CD4-positive, alpha-beta T cell treated with Interleukin-4 for 4 hours (primary cell): ENCODE measurements around the gene DUSP10.

Source experiments
- DNase-seq: peaks from one replicate; pipeline ENCODE4 v3.0.0-alpha.2; 2020

The DUSP10 gene

GRCh38 chr1:221728037-221728505 is 13.8 kb downstream of the DUSP10 start:
- no peak for DNase-seq

DNA sequence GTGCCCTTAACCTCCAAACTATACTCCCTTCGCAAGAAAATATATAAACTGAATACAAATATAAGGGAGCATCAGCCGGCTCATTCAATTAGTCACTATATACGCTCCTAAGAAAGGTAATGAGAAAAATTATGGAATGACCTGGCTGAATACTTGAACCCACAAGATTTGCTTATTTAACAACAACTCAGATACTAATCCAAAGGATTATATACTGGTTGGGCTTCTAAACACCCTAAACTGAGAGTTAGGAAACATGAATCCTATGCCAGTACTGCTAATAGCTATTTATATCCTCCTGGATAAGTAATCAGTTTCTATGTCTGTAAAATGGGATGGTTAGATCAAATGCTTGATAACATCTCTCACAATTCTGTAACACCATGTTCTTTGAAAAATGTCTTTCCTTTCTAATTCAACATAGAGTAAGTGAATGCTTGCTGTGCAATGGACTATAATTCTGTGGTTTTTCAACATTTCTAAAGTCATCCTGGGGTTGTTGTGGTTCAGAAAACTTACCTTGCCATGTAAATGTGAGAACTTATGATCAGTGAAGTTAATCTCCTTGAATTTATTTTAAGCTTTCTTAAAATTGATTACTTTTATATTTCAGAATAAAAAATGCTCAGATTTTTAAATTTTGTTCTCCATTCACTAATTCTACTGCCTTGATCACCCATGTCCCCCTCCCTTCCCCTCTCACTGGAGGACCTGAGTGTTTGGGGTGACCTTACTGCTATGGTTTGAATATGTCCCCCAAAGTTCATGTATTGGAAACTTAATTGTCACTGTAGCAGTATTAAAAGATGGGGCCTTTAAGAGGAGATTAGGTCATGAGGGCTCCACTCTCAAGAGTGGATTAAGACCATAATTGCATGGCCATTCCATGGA is 14.5 kb downstream of the DUSP10 start:
- no peak for DNase-seq

DNA sequence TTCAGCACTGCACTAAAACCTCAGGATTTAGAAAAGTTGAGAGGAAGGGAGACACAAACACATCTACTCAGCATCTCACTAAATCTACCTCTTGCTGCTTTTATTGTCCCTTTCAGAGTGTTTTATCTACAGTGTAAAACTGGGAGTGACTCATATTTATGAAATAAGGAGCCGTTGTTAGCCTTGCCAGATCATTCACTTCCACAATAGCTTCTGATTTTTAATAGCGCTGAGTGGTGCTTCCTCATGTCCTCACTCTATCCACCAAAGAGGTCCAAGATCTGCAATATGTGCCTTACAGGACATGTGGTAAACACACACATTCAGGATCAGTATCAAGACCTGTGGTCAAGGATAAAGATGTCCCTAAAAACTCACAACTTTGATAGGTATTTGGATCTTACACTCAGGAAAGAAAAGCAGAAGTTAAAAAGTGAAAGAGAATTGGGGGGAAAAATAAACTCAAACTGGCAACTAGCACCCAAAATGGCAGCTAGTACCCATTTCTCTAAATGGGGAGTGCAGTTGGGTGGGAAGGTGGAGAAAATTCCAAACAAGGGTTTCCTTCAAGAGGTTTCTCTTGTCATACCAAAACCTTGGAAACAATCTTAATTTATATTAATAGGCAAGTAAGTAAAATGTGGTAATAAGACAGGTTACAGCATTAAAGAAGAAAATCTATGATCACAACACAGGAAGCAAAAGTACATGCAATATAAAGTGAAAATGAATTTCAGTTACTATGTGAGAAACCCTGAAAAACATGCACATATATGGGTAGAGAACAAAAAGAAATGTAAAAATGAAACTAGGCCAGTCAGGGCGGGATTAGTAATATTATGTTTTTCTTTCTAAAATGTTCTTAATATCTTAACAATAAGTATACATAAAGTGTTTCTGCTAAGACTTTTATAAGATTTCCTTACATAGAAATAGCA is 15.9 kb downstream of the DUSP10 start:
- DNase-seq = no peak

DNA sequence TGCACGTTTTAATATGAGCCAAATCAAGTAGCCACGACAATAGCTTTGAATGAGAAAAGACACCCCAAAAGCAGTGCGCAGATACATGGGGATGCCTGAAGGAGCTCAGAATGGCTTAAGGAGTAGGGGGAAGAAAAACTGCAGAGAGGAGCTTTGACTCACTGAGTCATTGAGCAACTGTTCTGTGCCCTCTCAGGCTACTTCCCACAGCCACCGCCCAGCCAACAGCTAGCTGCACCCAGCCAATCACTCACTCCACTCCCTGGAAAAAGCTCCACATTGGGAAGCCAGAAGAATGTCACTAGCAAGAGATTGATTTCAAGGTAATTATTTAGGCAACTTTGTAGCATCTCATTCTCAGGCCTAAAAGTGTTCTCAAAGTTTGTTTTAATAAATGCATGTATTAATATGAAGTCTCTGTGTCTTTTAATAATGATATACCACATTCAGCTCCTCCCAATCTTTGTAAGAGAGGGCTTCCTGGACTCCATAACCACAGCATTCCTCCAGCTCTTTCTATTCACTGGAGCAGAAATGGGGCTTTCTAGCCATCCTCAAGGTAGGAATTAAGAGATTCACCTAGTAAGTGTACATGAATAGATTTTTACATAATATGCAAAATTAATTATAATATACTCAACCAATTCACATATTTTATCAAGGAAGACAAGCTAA is 16.8 kb downstream of the DUSP10 start:
- no peak for DNase-seq

GRCh38 chr1:221723848-221724236 is 18.0 kb downstream of the DUSP10 start:
- DNase-seq = no peak

DNA sequence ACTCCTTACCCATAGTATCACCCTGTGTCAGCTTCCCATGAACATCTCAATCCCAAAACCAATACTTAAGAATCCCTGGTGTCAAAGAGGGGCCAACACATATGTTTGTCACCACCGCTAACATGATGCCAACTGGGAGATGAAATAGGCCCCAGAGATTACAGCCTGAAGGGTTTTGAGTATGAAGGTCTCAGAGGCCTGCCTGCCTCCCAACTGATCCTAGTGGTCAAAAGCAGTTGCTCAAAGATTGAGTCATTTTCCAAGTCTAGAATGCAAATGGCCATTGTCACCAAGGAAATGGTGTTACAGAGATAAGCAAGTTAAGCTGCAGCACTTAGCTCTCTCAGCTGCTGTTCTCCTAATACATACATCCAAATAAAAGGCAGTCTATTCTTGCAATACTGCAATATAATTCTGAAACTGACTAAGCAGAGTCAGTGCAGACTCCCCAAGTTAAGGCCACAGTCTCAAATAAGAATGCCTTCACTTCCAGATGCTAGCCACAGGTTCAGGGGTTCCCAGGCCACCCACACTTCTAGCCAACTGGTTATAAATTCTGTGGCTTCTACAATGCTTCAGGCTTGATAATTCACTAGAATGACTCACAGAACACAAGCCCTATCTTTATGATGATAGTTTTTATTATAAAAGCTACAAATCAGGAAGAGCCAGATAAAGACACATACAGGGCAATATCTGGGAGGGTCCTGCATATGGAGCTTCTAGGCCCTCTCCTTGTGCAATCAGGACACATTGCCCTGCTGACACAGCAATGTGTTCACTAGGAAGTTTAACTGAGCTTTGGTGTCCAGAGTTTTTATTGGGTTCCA is 18.7 kb downstream of the DUSP10 start:
- no peak for DNase-seq

- no peak for DNase-seq
Observed at GRCh38 chr1:221722254-221723017, 19.5 kb downstream of the DUSP10 start.

DNA sequence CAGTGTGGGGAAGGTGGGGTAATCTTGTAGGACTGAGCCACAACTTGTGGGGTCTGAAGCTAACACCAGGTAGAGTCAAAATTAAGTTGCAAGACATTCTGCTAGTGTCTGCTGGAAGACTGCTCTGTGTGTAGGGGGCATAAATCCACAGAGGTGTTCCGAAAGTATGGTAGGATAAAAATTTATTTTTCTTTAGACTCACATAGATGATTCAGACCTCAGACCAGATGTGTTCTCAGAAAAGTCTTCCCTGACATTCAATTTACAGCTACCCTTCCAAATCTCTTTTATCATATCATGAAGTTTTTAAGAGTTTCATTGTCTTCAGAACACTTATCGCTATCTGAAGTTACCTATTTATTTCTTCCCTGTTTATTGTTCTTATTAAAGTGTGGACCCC is 21.3 kb downstream of the DUSP10 start:
- DNase-seq = no peak

DNA sequence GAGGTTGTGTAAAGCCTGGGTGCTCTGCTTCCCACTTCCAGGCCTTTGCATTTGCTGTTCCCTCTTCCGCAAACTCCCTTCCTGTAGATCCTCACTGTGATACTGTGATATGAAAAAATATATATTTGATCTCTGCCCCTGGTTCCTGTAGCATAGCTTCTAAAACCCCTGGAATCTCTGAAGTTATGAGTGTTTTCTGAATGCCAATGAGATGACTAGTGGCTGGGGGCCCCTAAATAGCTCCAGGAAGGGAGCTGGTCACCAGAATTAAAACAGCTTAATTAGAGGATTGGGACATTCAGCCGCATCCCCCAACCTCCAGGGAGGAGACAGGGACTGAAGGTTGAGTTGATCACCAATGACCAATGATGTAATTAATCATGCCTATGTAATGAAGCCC is 21.9 kb downstream of the DUSP10 start:
- no peak for DNase-seq

- DNase-seq = no peak
Observed at GRCh38 chr1:221719278-221719597, 22.7 kb downstream of the DUSP10 start.

DNA sequence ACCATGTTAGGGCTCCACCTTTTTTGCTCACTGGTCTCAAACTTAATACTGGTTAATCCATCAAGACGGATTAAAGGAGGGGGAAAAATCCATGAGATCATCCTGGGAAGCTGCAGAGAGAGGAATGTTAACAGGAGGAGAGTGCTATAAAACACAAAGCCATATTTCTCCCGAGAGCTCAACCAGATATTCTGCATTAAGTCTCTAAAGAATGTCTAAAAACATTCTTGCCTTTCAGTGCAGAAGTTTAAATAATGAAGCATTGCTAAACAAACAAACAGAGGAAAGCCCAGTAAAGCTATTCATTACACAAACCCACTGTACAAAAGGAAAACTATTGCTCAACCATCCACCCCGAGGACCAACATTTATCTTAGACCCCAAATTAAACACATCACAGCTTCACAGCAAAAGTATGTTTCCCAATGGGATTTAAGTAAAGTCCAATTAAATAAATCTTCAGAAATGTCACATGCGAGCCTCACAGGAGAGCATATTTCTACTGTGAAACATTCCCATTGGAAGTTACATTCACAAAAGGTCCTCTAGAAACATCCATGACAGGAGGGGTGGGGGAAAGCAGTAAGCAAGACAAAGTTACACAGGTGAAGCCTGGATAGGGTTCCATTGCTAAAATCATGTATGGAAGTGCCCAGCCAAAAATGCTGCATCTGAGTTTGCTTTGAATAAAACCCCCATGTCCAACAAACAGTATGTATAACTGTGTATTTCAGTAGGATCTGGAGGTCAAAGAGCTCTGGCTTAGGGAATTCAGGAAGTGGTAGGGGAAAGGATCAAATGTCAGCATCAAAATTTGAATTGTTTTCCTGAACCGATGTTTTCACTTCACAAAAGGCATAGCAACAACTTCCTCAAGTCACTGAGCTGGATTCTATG is 23.3 kb downstream of the DUSP10 start:
- no peak for DNase-seq

DNA sequence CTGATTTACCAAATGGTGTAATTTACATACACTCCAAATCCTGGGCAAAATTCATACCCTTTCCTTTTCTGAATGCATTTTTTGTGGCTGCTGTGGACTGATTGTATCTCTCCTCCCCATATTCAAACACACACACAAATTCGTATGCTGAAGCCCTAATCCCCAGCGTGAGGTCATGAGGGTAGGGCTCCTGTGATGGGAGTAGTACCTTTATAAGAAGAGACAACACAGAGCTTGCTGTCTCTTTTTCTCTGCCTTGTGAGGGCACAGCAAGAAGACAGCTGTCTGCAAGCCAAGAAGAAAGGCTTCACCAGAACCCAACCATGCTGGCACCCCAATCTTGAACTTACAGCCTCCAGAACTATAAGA is 24.4 kb downstream of the DUSP10 start:
- no peak for DNase-seq

GRCh38 chr1:221716713-221717484 is 25.0 kb downstream of the DUSP10 start:
- DNase-seq = no peak

- no peak for DNase-seq
Observed at GRCh38 chr1:221715321-221716169, 26.3 kb downstream of the DUSP10 start.

DNA sequence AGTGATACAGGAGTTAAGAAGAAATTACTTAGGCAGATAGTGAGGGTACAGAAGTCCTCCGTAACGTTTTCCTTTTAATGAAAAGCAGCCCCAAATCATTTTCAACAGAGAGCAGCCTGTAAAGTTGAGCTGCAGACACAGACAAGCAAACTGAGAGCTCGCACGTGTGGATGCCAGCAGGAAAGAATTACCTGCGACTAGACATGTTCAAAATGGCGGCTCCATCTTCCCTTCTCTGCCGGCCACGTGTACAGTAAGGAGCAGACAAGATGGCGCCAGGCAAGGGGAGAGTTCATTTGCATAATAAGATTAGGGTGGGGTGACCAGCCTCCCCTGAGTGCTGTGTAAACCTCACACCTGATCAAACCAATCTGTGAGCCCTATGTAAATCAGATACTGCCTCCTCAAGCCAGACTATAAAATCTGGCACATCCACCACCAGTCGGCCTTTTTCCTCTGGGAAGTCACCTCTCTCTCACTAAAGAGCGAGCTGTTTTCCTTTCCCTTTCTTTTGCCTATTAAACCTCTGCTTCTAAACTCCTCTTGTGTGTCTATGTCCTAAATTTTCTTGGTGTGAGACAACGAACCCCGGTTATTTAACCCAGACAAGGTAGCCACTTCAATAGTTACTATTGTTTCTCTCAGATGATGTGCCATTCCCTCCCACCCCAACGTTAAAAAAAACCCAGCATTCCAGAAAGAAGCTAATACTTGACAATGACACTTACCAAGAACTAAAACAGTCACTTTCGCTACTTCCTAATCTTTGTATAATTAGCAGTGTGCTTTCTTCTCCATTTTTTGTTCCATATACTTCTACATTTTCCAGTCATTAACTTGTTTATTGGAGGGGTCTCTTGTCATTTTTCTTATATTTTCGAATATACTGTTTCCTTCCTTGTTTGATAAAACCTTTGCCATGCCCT is 27.4 kb downstream of the DUSP10 start:
- DNase-seq = no peak

DNA sequence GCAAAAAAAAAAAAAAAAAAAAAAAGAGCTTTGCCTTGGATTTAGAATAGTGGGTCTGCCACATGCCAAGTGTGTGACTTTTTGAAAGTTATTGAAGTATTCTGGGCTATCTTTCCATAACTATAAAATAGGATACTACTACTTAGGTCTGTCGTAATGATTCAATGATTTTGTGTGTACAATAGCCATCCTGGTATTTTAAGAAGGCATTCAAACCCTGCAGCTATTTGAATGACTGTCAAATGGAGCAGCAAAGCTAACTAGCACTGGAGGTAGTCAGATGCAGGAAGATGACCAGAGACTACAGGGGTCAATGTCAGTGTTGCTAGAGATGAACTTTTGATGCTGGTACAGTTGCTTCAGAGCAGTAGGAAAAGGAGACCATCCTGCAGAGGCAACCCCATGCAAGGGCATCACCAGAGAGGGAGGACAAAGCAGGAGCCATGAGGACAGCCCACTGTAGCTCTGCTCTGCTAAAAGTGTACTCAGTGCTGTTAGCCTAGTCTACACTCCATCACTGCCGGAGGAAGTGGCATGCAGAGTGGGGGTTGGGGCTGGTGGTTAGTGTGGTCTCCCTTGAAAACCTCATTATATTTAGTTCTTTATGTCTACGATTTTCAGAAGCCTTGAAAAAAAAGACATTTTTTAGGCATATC is 29.0 kb downstream of the DUSP10 start:
- DNase-seq = peak; percentile 84

- peak; percentile 80 for DNase-seq
Observed at GRCh38 chr1:221712198-221712684, 29.6 kb downstream of the DUSP10 start.
